HuH-7.5 (cell line): ENCODE results near the gene RABAC1.
A peak's percentile ranks its signal among the peaks of the same experiment; 100 is the strongest.
"Not testable (repeated sequence)": the region's sequence is repeated elsewhere in the genome, so short reads cannot be mapped to it uniquely, and the experiment has no call there.

Source experiments
- DNase-seq: peaks from one replicate; pipeline ENCODE4 v3.0.0; 2011; ENCODE audit warnings: low spot score

The RABAC1 gene

DNA sequence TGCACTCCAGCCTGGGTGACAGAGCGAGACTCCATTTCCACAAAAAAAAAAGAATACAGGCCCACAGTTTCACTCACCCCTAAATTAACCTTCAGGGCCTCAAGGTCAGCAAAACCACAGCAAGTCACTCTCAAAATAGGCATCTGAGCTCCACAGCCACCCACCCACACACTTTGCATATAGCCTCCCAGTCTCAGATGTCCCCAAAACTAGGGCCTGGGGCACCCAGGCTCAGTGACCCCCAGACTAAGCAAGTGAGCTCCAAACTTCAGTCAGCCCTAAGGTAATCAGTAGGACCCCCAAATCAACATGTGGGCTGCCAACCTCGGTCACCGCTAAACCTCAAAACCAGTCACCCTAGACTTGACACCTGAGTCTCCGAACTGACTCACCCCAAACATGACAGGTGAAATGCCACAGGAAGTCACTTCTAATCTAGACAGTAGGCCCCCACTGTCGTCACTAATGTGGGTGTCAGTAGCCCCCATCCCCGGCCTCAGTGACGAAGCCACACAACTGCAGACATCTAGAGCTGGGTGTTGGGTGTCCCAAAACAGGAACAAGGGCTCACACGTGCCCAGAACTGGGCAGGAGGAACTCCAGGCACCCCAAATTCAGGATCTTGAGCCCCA lies 13.9 kb downstream of the RABAC1 start:
- no peak for DNase-seq

DNA sequence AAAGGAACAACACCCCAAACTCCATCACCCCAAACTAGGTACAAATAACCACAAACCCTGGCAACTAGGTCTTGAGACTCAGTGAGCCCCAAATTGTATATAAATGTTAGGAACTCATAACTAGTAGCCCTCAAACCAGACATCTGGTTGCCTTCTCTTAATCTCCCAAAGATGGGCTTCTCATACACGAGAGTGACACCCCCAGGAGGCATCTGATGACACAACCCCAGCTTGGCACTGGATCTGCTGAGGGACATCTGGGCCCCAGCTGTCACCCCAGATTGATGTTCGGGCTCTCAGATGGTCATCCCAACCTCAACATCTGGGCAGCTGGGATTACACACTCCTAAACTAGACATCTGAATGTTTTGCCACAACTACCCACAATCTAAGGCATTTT lies 14.8 kb downstream of the RABAC1 start:
- DNase-seq: no peak

DNA sequence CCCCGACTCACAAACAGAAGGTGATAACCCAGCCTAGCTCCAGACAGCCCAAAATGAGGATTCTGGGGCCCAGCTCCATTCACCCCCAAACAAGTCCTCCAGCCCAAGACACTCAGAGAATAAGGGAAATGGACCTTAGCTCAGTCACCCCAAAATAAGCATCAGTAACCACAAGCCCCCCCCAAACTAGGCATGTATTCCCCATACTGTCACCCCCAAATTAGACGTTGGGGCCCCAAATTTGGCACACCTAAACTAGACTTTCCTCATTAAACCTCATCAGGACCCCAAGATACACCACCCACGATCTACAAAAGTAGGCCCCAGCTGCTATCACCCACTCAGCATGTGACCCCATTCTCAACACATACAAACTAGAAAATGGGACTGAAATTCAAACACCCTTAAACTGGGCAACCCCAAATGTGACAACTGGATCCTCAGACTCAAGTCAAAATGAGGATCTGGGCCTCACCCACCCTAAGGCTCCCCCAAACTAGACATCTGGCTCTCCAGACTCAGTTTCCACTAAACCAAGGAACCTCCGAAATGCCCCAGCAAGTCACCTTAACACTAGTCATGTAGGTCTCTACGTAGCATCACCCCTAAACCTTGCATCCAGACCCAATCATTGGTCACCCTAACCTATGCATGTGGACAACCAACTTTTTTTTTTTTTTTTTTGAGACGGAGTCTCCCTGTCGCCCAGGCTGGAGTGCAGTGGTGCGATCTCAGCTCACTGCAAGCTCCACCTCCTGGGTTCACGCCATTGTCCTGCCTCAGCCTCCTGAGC lies 17.5 kb downstream of the RABAC1 start:
- no peak for DNase-seq

DNA sequence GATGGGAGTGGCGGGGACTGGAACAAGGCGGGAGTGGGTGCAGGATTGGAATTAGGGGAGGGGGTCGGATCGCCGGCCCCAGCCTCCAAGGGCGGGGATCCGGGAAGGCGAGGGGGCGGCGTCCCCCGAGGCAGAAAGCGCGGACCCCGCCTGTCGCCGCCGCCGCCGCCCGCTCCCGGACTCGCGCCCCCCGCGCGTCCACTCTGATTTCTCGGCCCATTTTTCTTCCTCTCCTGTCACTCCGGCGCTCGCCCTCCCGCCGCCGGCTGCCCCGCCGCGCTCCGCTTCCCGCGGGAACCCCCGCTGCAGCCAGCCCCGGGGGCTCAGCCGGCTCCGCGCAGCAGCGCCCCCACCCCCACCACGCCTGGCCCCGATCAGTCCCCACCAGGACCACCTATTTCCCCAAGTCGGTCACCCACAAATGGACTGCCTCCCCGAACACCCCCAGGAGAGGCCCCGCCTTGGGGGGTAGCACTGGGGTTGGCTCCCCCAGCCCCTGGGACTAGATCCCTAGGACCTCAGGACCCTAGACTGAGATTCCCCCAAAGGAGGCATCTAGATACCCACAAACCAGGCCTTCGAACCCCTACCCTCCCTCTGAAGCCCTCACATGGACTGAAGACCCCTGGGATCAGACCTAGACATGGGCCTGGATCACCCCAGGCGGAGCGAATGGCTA lies 18.3 kb downstream of the RABAC1 start:
- DNase-seq: no peak

DNA sequence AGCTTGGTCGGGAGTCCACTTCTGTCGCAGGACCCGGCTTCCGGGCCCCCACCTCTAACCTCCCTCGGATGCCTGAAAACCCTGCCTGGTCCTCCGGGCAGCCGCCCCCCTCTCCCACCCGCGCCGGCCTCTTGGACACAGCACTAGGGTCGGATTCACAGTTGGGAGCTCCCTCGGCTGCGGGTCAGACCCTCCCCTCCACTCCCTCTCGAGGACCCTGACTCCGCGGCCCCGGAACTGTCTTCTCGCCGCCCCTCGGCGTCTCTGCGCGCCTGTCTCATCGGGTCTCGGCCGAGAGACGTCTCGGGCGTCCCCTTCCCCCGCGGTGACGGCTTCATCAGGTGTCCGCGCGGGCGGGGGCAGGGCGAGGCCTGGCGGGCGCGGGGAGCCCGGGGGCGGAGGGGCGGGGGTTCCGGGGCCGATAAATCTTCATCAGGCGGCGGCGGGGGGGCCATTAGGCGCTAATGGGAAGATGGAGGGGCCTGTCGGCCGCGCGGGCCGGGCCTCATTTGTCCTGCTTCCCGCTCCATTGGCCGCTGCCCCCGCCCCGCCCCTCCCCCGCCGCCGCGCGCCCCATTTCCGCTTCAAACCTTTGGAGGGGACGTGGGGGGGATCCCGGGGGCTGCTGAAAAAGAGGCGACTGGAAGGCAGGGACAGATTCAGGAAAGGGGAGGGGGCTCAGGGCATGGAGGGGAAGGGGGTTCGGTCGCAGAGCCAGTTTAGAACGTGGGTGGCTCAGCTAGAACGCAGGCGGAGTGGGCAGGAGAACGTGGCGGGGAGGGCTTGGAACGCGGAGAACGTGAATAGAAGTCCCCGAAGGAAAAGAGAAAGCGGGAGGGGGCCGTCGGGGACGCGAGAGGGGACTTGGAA lies 19.0 kb downstream of the RABAC1 start:
- DNase-seq: no peak

DNA sequence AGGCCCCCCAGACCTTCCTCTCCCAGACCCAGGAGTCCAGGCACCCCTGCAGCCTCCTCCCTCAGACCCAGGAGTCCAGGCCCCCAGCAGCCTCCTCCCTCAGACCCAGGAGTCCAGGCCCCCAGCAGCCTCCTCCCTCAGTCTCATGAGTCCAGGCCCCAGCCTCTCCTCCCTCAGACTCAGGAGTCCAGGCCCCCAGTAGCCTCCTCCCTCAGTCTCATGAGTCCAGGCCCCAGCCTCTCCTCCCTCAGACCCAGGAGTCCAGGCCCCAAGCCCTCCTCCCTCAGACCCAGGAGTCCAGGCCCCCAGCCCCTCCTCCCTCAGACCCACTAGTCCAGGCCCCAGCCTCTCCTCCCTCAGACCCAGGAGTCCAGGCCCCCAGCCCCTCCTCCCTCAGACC lies 19.9 kb downstream of the RABAC1 start:
- DNase-seq: not testable (repeated sequence)

DNA sequence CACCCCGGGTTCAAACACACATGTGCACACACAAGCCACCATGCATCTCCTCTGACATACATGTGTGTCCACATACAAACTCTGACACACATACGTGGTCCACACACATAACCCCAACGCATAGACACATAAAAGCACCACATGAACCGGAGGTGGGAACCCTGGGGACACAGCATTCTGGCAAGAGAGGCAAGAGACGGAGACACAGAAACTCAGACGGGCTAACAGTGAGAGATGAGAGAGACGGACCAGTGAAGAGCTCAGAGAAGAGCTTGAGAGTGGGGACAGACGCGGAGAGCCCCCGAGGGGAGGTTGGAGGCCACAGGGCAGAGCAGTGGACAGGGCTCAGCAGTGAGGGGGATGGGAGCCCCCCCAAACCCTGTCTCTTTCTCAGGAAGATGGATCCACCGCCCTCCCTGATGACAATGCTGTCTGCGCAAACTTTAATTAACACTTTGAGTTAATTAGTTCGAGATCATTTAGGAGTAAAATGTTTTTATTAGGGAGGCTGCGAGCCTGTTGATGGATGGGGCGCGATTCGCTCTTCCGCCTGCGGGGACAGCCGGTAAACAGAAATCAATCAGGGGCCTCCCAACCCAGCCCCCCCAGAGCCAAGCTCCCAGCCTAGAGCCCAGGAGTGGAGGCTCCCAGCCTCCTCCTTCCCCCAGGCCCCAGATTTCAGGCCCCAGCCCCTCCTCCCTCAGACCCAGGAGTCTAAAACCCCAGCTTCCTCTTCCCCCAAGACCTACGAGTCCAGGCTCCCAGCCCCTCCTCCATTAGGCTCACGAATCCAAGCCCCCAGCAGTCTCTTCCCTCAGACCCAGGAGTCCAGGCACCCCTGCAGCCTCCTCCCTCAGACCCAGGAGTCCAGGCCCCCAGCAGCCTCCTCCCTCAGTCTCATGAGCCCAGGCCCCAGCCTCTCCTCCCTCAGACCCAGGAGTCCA lies 21.3 kb downstream of the RABAC1 start:
- no peak for DNase-seq

DNA sequence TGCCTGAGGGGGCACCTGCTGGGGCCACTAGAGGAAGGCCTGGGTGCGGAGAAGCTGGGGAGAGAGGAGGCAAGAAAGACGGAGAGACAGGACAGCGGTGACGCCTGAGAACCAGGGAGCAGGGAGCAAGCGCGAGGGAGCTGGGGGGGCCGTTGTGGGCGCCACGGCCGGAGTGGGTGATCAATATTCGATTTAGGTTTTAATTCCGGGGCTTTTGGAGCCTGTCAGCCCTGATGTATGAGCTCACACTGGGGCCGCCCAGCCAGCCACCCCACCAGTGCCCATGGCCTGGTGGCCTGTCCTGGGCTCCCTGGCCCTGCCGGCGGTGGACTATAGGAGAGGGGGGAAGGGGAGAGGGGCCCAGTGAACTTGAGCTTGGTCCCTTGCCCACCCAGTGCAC lies 22.2 kb downstream of the RABAC1 start:
- no peak for DNase-seq

DNA sequence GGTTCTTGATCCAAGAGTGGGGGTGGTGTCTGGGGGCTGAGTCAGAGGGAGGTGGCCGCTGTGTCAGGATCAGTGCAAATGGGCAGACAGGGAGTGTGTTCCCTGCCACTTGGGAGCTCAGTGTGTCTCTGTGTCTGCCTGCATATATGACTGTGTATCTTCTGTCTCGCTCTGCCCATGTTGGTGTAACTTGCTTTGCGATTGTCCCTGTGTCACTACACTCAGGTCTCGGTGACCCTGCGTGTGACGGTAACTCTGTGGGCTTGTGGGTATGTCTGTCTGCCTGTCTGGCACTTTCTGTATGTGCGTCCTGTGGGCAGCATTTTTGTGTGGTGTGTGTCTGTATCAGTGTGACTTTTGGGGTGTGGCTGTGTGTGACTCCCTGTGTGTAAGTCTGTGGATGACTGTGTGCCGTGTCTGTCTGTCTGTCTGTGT lies 22.7 kb downstream of the RABAC1 start:
- DNase-seq: no peak

DNA sequence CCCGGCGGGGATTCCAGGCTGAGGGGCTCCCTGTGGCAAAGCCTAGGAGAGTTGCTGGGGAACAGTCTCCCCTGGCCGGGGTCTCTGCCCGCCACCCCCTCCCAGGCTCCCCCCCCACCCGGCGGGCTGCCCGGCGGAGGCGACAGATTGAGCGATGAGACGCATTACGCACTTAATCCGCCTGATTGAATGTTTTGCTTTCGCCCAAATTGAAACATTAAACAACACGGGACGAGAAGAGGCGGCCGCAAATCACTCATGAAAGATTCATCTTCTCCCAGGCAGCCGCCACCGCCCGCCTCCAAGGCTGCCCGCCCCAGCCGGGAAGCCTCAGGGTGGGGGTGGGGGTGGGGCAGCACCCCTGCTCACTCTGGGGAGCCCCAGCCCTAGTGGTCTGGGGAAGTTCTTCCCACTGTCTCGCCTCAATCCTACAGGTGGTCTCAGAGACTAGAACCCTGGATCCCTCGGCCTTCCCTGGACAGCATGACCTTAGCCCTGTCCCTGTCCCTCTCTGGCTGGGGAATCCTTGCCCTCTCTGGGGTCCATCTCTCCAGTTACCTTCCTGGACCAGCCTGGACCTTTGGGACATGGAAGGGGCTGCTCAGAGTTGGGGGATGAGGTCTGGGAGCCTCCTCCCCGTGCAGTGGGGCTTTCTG lies 23.2 kb downstream of the RABAC1 start:
- DNase-seq: no peak

DNA sequence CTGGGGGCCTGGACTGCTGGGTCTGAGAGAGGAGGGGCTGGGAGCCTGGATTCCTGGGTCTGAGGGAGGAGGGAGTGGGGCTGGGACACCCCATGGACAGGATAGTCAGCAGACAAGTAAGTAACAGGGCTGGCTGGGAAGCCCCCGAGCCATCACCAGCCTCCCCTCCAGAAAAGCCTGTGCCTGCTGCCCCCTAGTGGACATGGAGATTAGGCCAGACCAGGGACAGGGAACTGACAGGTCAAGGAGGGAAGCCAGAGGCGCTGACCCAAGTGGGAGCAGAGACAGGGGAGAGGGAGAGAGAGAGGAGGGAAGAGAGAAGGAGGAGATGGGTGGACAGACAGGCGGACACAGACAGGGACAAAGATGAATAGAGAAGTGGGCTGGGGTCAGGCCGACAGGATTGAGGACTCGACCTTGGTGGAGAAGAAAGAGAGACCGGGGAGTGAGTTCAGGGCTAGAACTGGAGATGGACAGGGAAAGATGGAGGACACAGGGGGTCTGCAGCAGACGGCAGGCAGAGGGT lies 24.2 kb downstream of the RABAC1 start:
- peak; percentile 98 for DNase-seq

DNA sequence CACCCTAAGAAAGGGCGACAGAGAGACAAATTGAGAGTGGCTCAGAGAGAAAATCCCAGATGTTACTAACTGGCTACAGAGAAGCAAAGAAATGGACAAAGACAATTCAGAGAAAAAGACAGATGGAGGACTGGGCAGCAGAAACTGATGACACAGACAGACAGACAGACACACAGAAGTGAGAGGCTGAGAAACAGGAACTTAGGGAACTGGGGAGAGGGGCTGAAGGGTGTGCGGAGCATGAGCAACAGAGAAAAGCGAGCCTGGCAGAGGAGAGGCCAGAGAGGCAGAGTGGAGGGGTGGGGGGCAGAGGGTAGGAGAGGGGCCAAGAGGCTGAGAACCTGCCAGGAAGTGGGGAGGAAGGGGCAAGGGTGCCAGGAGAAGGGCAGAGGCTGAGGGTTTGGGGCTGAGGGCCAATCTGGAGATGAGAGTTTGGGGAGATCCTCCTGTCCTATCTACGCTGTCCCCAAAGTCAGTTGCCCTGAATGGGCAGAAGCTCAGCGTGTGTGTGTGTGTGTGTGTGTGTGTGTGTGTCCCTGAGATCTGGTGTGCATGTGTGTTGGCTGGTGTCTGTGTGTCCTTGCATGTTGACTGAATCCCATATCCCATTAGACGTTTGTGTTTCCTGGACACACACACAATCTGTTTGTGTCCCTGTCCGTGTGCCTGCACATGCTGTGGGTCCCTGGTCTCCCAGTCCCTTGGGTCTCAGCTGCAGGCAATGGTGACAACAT lies 25.3 kb downstream of the RABAC1 start:
- DNase-seq: no peak

DNA sequence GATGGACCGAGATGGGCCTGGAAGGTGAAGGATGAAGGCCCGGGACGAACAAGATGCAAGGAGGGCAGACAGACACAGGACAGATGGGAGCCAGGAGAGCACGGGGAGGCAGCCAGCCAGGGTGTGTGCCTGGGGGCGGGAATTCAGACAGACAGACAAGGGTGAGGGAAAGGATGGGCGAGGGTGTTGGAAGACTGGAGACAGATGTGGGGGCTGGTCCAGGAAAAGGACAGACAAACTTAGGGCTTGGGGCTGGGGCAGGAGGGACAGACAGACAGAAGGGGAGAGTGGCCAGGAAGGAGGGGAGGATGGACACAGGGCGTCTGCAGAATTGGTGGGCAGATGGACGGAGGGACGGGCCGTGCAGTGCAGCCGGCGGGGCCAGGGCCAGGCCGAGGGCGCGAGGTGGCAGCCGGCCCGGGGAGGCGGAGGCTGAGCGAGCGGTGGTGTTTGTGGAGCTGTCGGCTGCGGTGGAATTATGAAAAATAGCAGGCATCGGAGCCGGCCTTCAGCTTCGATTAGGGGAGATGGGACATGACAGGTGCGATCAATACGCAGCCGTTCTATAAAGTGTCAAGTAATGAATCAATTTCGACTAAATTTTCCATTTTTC lies 26.3 kb downstream of the RABAC1 start:
- DNase-seq: no peak

DNA sequence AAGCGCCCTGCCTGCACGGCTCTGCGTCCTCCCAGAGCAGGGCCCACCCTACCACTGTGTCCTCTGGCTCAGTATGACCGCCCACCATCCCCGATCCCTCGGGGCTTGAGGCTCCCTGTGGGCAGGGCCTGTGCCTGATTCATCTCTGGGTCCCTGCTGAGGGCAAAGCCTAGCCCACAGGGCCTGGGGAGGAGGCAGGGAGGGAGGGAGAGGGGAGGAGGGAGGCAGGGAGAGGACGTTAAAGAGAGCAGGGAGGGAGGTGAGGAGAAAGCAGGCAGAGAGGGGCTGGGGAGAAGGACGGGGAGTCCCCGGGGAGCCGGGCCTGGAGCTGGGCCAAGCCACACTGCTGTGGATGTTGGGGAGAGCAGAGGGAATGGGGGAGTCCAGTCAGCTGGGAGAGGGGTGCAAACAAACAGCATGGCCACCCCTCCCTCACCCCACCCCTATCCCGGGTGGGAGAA lies 26.8 kb downstream of the RABAC1 start:
- DNase-seq: no peak

DNA sequence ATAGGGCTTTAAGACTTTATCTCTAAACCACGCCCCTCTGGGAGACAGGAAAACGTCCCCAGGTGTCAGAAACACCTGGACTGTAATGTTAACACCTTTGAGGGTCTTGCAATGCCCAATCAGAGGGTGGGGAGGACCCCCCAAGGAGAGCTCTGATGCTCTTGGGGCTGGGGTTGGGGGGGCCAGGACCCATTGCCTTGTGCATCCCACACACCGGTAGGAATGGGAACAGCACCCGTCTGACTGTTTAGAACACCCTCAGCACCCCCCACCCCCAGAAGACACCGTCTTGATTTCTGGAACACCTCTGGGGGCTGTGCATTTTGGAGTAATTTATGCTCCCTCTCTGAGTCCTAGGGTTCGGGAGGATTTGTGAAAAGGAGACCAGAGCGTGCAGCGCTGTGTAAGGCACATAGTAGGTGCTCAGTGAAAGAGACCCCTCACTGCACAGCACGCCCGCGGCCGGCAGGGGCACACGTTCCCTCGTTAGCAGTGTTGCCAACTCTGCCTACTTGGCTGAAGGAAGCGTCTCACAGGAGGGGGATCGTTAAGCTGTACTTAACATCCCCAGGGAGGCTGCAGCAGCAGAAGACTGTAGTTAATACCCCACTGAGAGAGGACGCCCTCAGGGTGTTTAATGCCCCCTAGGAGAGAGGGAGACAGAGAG lies 28.1 kb downstream of the RABAC1 start:
- DNase-seq: no peak

DNA sequence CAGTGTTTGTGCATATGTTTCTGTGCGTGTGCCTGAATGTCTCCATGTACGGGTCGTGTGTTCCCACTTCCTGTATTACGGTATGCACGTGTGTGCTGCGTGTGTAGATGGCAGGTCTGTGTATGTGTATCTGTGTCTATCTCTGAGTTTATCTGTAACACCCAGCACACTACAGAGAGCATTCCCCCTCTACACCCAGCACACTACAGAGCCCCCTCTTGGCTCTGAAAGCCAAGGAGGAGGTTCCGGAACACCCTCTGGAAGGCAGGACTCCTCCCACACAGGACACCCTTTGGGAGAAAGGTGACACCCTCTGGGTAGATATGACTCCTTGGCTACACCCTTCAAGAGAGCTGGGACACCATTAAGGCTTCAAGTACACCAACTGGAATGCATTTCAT lies 28.8 kb downstream of the RABAC1 start:
- DNase-seq: no peak

DNA sequence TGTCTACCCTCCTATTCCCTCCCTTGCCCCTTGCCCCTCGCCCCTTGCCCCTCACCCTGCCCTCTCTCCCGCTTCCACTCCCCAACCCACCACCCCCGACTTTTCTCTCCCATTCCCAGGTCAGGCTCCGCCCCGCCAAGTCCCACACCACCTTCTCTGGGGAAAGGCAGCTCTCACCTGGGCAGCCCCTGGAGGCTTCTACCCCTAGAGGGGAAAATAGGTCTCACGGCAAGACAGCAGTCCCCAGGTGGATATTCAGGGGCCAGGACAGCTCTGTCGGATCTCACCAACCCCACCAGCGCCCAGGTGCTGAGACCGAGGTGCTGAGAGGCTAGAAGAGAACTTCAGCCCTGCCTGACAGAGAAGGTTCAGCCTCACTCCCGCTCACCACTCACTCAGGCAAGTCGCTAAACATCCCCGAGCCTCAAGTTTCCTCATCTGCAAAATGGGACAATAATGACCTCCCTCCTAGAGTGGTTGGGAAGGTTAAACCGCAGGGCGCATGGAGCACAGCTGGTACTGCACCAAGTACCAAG lies 29.5 kb downstream of the RABAC1 start:
- DNase-seq: no peak
